CD14-positive monocyte (primary cell): ENCODE data around the gene PDIA6. TPM values are rescaled to one million over a fixed set of nuclear protein-coding genes. Genes with fewer than 3 reads are reported as not detected.

Experiments used
- DNase-seq, 3 donors: peaks; one replicate each; pipeline ENCODE4 v3.0.0-alpha.2; 2011 to 2022
- H2AFZ ChIP-seq: 2 replicates; pipeline ENCODE4 v1.6.0; 2012; ENCODE audit warnings: mild to moderate bottlenecking, low read depth, low read length, inconsistent platforms; ENCODE audit not compliant: insufficient read depth, poor library complexity, severe bottlenecking
- H3K27ac ChIP-seq, 2 donors: 1 replicate in 1 of 2; 2 replicates in 1 of 2; pipeline ENCODE4 v1.5.1; 2012 to 2013; ENCODE audit warnings: low read length in 2 of 2, control low read depth in 1 of 2, inconsistent platforms in 1 of 2, low read depth in 1 of 2, mild to moderate bottlenecking in 1 of 2
- H3K27me3 ChIP-seq, 2 donors: one replicate each; pipeline versions ENCODE4 v1.6.0 to v1.6.1; 2011 to 2013; ENCODE audit warnings: low read length in 2 of 2; ENCODE audit not compliant: control insufficient read depth in 2 of 2, insufficient read depth in 2 of 2
- H3K36me3 ChIP-seq, 2 donors: replicated peaks in 1 of 2; 1 replicate in 1 of 2; 2 replicates in 1 of 2; pipeline versions ENCODE4 v1.5.1 to v1.6.1; 2012 to 2013; ENCODE audit warnings: low read length in 2 of 2, control low read depth in 1 of 2, inconsistent platforms in 1 of 2, mild to moderate bottlenecking in 1 of 2; ENCODE audit not compliant: insufficient read depth in 2 of 2, control insufficient read depth in 1 of 2
- H3K4me1 ChIP-seq, 2 donors: 1 replicate in 1 of 2; 2 replicates in 1 of 2; pipeline versions ENCODE4 v1.5.1 to v1.6.1; 2012 to 2013; ENCODE audit warnings: low read length in 2 of 2, control low read depth in 1 of 2, inconsistent platforms in 1 of 2, mild to moderate bottlenecking in 1 of 2, moderate library complexity in 1 of 2; ENCODE audit not compliant: insufficient read depth in 2 of 2, control insufficient read depth in 1 of 2
- H3K4me2 ChIP-seq: replicated peaks from 2 replicates; pipeline ENCODE3; 2012; ENCODE audit warnings: low read length, moderate library complexity, mild to moderate bottlenecking; ENCODE audit not compliant: poor library complexity, severe bottlenecking; ENCODE audit errors: extremely low read depth
- H3K4me3 ChIP-seq, 3 experiments: fragments of 200-600 bp in 1 of 3; sonication (generic) in 1 of 3; replicated peaks in 1 of 3; 1 replicate in 2 of 3; 2 replicates in 1 of 3; pipeline ENCODE4 v1.5.1; 2011 to 2013; ENCODE audit warnings: low read length in 3 of 3, mild to moderate bottlenecking in 3 of 3, control low read depth in 2 of 3, low read depth in 2 of 3, inconsistent platforms in 1 of 3, moderate library complexity in 1 of 3
- H3K79me2 ChIP-seq: 2 replicates; pipeline ENCODE4 v1.6.0; 2012; ENCODE audit warnings: mild to moderate bottlenecking, control low read depth, inconsistent platforms, low read length, moderate library complexity; ENCODE audit not compliant: insufficient read depth
- H3K9ac ChIP-seq: 2 replicates; pipeline ENCODE4 v1.6.0; 2017; ENCODE audit warnings: low read length, mild to moderate bottlenecking; ENCODE audit not compliant: insufficient read depth, poor library complexity, severe bottlenecking
- H3K9me3 ChIP-seq, 2 donors: replicated peaks in 1 of 2; 1 replicate in 1 of 2; 2 replicates in 1 of 2; pipeline versions ENCODE4 v1.5.1 to v1.6.1; 2012 to 2013; ENCODE audit warnings: low read length in 2 of 2, control low read depth in 1 of 2; ENCODE audit not compliant: control insufficient read depth in 1 of 2, insufficient read depth in 1 of 2
- H4K20me1 ChIP-seq: 2 replicates; pipeline ENCODE4 v1.6.0; 2012; ENCODE audit warnings: mild to moderate bottlenecking, low read length, control low read depth, moderate library complexity; ENCODE audit not compliant: insufficient read depth
- H3K27ac Mint-ChIP-seq, 7 donors: one replicate each; pipeline ENCODE4 v1.8.0; 2020; ENCODE audit warnings: mild to moderate bottlenecking in 7 of 7, mixed read lengths in 7 of 7, moderate library complexity in 6 of 7, inconsistent platforms in 2 of 7
- H3K27me3 Mint-ChIP-seq, 3 donors: one replicate each; pipeline ENCODE4 v1.8.0; 2021 to 2022; ENCODE audit warnings: low read depth in 3 of 3, mild to moderate bottlenecking in 3 of 3, mixed read lengths in 3 of 3, moderate library complexity in 3 of 3, inconsistent platforms in 1 of 3
- H3K36me3 Mint-ChIP-seq, 2 donors: one replicate each; pipeline ENCODE4 v1.8.0; 2020; ENCODE audit warnings: mixed read lengths in 2 of 2, inconsistent platforms in 1 of 2, mild to moderate bottlenecking in 1 of 2
- H3K4me1 Mint-ChIP-seq: one replicate; pipeline ENCODE4 v1.8.0; 2020; ENCODE audit warnings: mild to moderate bottlenecking, mixed read lengths
- H3K4me3 Mint-ChIP-seq, 2 donors: one replicate each; pipeline ENCODE4 v1.8.0; 2020; ENCODE audit warnings: mild to moderate bottlenecking in 2 of 2, mixed read lengths in 2 of 2, moderate library complexity in 1 of 2
- H3K9me3 Mint-ChIP-seq, 7 donors: one replicate each; pipeline ENCODE4 v1.8.0; 2020 to 2022; ENCODE audit warnings: mixed read lengths in 7 of 7, mild to moderate bottlenecking in 6 of 7, moderate library complexity in 6 of 7, inconsistent platforms in 2 of 7
- WGBS: methylation state at CpG from one replicate; pipeline ENCODE4 v1.1.5; 2013; ENCODE audit warnings: missing lambda C conversion rate; ENCODE audit not compliant: insufficient coverage; 5-methylcytosine and 5-hydroxymethylcytosine counted together
- intact Hi-C, 2 donors: fragments of 100-400 bp; cut with micrococcal nuclease; formaldehyde crosslinking; loops; one replicate each; pipeline versions ENCODE4 v1.15.0 to v1.15.1; 2023
- polyA plus RNA-seq, 3 donors: library from polyadenylated mRNA; depleted of rRNA in 1 of 3; unstranded in 2 of 3; stranded (reverse) in 1 of 3; fragments of 300-500 nt in 2 of 3; fragments of >200 nt in 1 of 3; fragmentation: Illumina TruSeq in 2 of 3; gene quantifications; 1 replicate in 2 of 3; 2 replicates in 1 of 3; pipeline ENCODE4 v1.2.3, GENCODE V29; 2012 to 2021
- TF ChIP-seq, protein P1 (sequence below): fragments of 200-600 bp; IDR thresholded peaks from one replicate; pipeline ENCODE4 v1.8.0; 2022; ENCODE audit warnings: antibody characterized with exemption, mild to moderate bottlenecking

Gene PDIA6
- polyA plus RNA-seq, 3 donors = 49.8 to 187 (median 166) TPM

DNA sequence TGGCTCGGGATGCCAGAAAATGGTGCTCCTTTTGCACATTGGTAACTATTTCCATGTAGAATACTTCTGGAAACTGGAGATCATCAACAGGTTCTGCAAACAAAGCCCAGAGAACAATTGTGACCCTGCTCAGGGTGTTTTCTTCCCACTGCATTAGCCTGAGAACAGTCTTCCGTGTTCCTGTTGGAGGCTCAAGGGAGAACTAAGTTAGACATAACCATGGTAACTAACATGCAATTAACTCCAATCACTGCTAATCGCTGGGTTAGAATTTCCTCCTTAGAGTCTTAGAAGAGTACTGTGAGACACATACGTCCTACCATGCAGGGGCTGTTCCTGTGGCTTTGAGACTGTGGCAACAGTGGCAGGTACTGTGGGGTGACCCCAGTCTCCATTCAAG lies 36.0 kb upstream of the PDIA6 start:
- no peaks in the 10 kb centered on the region for H3K36me3 ChIP-seq

DNA sequence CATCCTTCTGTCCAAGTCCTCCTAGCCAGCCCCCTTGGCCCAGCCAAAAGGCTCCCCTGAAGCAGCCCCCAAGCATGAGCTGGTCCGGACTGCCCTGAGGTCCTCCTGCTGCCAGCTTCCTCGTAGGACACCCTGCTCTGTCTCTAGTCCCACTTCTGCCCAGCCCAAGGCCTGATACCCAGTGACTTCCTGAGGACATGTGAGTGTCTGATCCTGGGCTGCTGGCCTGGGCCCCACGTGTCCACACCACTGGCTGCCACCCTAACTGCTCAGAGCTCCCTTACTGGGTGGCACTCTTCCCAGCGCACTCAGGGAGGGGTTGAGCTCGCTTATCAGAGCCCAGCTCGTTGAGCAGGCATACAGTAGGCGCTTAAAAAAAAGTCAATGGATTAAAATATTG lies 34.4 kb upstream of the PDIA6 start:
- no peak overlapping the region for H3K27ac Mint-ChIP-seq
- intact Hi-C loops = no loop called here

More for the DNA sequence above, 36.0 kb upstream of the PDIA6 start:
- DNase-seq = no peak
- H3K27ac Mint-ChIP-seq = no peak overlapping the region
- peaks cover 0 to 6% (median 0%) of the 10 kb centered on the region in 7 donors for H3K9me3 Mint-ChIP-seq
- Histone ChIP-seq H3K27me3 (peaks cover 0 to 4% of the 10 kb centered on the region in 2 donors), H3K9me3 (no peaks in the 10 kb centered on the region), H3K27ac (no peak overlapping the region), H3K4me1 (no peaks in the 10 kb centered on the region), H3K4me3 (no peak overlapping the region), H3K4me2 (no peak overlapping the region), H2AFZ (no peak overlapping the region), H3K79me2 (no peaks in the 10 kb centered on the region), H4K20me1 (no peaks in the 10 kb centered on the region), H3K9ac (no peak overlapping the region)
- TF ChIP-seq, protein P1, sequence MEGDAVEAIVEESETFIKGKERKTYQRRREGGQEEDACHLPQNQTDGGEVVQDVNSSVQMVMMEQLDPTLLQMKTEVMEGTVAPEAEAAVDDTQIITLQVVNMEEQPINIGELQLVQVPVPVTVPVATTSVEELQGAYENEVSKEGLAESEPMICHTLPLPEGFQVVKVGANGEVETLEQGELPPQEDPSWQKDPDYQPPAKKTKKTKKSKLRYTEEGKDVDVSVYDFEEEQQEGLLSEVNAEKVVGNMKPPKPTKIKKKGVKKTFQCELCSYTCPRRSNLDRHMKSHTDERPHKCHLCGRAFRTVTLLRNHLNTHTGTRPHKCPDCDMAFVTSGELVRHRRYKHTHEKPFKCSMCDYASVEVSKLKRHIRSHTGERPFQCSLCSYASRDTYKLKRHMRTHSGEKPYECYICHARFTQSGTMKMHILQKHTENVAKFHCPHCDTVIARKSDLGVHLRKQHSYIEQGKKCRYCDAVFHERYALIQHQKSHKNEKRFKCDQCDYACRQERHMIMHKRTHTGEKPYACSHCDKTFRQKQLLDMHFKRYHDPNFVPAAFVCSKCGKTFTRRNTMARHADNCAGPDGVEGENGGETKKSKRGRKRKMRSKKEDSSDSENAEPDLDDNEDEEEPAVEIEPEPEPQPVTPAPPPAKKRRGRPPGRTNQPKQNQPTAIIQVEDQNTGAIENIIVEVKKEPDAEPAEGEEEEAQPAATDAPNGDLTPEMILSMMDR = no peak
- intact Hi-C loops = no loop called here
- H3K36me3 Mint-ChIP-seq = no peaks in the 10 kb centered on the region
- H3K27me3 Mint-ChIP-seq = peaks cover 10 to 14% (median 12%) of the 10 kb centered on the region in 3 donors
- WGBS = 87% methylated on average over 2 of the region's 4 CpGs
- no peaks in the 10 kb centered on the region for H3K4me1 Mint-ChIP-seq
- no peak overlapping the region for H3K4me3 Mint-ChIP-seq

More for the DNA sequence above, 34.4 kb upstream of the PDIA6 start:
- Histone ChIP-seq H3K4me2 (no peak overlapping the region), H3K27ac (no peak overlapping the region), H3K9ac (no peak overlapping the region), H2AFZ (no peak overlapping the region), H3K4me1 (no peaks in the 10 kb centered on the region), H3K4me3 (no peak overlapping the region), H3K36me3 (no peaks in the 10 kb centered on the region), H3K9me3 (peaks cover 6% of the 10 kb centered on the region in 2 donors), H3K27me3 (peaks cover 0 to 5% of the 10 kb centered on the region in 2 donors), H3K79me2 (no peaks in the 10 kb centered on the region), H4K20me1 (no peaks in the 10 kb centered on the region)
- no peaks in the 10 kb centered on the region for H3K4me1 Mint-ChIP-seq
- peaks cover under 1 to 9% (median 3%) of the 10 kb centered on the region in 7 donors for H3K9me3 Mint-ChIP-seq
- TF ChIP-seq, protein P1 = no peak
- 82% methylated on average over 4 of the region's 7 CpGs for WGBS
- peaks cover 8 to 17% (median 10%) of the 10 kb centered on the region in 3 donors for H3K27me3 Mint-ChIP-seq
- no peak for DNase-seq
- no peaks in the 10 kb centered on the region for H3K36me3 Mint-ChIP-seq
- no peak overlapping the region for H3K4me3 Mint-ChIP-seq
